Tibial artery (tissue), 4 donors: ENCODE measurements around the gene PLAC9.
A peak's percentile ranks its signal among the peaks of the same experiment; 100 is the strongest.

Experiments
- DNase-seq, 2 donors: peaks; one replicate each; pipeline ENCODE4 v3.0.0-alpha.2; 2019
- H3K27ac ChIP-seq, 2 donors: fragments of 200-600 bp; sonication (generic) in 1 of 2; 1 replicate in 1 of 2; 2 replicates in 1 of 2; pipeline ENCODE4 v1.5.1; 2018 to 2019; ENCODE audit warnings: mild to moderate bottlenecking in 1 of 2
- H3K27me3 ChIP-seq, 2 donors: fragments of 200-600 bp; sonication (generic) in 1 of 2; one replicate each; pipeline versions ENCODE4 v1.5.1 to v1.6.0; 2016 to 2019
- H3K36me3 ChIP-seq, 3 donors: fragments of 200-600 bp; sonication (generic) in 2 of 3; one replicate each; pipeline ENCODE4 v1.5.1; 2016 to 2019; ENCODE audit warnings: mild to moderate bottlenecking in 2 of 3
- H3K4me1 ChIP-seq, 4 donors: fragments of 200-600 bp; sonication (generic) in 2 of 4; 1 replicate in 3 of 4; 2 replicates in 1 of 4; pipeline ENCODE4 v1.5.1; 2016 to 2019
- H3K4me3 ChIP-seq, 2 donors: fragments of 200-600 bp; sonication (generic) in 1 of 2; 1 replicate in 1 of 2; 2 replicates in 1 of 2; pipeline ENCODE4 v1.5.1; 2018 to 2019; ENCODE audit warnings: mild to moderate bottlenecking in 2 of 2
- H3K9me3 ChIP-seq, 3 donors: fragments of 200-600 bp; sonication (generic) in 1 of 3; one replicate each; pipeline ENCODE4 v1.5.1; 2016 to 2019
- intact Hi-C: fragments of 100-400 bp; cut with DNase I; formaldehyde crosslinking; loops from one replicate; pipeline ENCODE4 v1.15.0; 2023; ENCODE audit warnings: low total_unique reads
- TF ChIP-seq, protein P1 (sequence below), 2 experiments: fragments of 200-600 bp in 1 of 2; fragments of 450-650 bp in 1 of 2; IDR thresholded peaks; one replicate each; pipeline ENCODE4 v1.5.1; 2017 to 2019; ENCODE audit warnings: antibody characterized with exemption in 2 of 2, mild to moderate bottlenecking in 1 of 2, moderate library complexity in 1 of 2

The PLAC9 gene

DNA sequence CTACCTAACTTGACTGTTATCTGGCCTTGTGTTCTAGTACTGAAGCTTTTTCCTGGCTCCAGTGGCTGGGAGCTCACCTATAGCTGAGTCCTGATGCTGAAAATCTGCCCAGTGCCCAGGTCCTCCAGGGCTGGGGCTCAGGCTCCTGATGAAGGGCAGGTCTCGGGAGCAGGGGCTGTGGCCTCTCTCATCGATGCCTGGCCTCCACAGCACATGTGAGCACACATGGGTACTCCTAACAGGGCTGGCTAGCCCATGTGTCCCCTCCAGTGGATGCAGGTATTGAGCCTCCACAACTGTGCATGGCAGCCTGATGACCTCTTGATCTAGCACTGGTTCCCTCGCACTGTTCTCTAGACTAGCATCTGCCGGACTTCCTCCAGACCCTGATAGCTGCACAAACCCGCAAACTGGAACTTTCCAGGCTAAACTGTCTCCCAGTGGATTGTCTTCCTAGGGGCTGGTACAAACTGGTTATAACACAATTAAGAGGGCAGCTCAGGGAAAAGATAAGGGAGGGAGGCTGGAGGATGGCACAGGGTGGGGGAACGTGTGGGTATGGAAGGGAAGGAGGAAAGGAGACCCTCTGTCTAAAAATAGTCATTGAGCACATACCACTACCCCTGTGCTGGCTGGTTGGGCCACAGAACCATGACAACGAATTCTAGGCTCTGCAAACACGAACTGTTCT lies 35.1 kb downstream of the PLAC9 start:
- TF ChIP-seq, protein P1, sequence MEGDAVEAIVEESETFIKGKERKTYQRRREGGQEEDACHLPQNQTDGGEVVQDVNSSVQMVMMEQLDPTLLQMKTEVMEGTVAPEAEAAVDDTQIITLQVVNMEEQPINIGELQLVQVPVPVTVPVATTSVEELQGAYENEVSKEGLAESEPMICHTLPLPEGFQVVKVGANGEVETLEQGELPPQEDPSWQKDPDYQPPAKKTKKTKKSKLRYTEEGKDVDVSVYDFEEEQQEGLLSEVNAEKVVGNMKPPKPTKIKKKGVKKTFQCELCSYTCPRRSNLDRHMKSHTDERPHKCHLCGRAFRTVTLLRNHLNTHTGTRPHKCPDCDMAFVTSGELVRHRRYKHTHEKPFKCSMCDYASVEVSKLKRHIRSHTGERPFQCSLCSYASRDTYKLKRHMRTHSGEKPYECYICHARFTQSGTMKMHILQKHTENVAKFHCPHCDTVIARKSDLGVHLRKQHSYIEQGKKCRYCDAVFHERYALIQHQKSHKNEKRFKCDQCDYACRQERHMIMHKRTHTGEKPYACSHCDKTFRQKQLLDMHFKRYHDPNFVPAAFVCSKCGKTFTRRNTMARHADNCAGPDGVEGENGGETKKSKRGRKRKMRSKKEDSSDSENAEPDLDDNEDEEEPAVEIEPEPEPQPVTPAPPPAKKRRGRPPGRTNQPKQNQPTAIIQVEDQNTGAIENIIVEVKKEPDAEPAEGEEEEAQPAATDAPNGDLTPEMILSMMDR (IDR thresholded peaks at IDR 0.05) = no peak
- intact Hi-C loops = no loop called here
- H3K36me3 ChIP-seq = peaks cover 0 to 70% (median 15%) of the 10 kb centered on the region in 3 donors

DNA sequence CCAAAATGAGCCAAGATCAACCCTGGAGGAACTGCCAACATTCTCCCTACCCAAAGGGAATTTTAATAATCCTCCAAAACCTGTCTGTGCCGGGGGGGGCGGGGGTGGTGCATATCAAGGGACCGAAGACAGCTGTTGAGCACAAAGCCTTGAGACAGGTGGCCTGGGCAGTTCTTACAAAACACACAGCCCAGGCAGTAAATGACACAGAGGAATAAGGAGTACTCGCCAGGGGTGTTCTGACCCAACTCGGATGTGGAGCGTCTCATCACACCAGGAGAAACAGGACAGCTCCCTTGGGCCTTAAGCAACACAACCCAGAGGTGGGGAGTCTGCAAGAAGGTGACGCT lies 35.6 kb downstream of the PLAC9 start:
- Histone ChIP-seq H3K27me3 (no peaks in the 10 kb centered on the region), H3K9me3 (no peaks in the 10 kb centered on the region), H3K4me1 (peaks cover 0 to 86% (median 60%) of the 10 kb centered on the region in 4 donors), H3K36me3 (peaks cover 0 to 70% (median 12%) of the 10 kb centered on the region in 3 donors), H3K27ac (peak overlapping the region; percentile 56 to 64), H3K4me3 (no peak overlapping the region)
- intact Hi-C loops = no loop called here
- DNase-seq = peak in 1 of 2 donors; percentile 74
- TF ChIP-seq, protein P1 (IDR thresholded peaks at IDR 0.05) = no peak

More for the DNA sequence above, 35.1 kb downstream of the PLAC9 start:
- Histone ChIP-seq H3K4me1 (peaks cover 0 to 82% (median 61%) of the 10 kb centered on the region in 4 donors), H3K9me3 (no peaks in the 10 kb centered on the region), H3K27me3 (no peaks in the 10 kb centered on the region), H3K4me3 (no peak overlapping the region), H3K27ac (peak overlapping the region; percentile 56 to 64)
- peak in 1 of 2 donors; percentile 65 for DNase-seq

DNA sequence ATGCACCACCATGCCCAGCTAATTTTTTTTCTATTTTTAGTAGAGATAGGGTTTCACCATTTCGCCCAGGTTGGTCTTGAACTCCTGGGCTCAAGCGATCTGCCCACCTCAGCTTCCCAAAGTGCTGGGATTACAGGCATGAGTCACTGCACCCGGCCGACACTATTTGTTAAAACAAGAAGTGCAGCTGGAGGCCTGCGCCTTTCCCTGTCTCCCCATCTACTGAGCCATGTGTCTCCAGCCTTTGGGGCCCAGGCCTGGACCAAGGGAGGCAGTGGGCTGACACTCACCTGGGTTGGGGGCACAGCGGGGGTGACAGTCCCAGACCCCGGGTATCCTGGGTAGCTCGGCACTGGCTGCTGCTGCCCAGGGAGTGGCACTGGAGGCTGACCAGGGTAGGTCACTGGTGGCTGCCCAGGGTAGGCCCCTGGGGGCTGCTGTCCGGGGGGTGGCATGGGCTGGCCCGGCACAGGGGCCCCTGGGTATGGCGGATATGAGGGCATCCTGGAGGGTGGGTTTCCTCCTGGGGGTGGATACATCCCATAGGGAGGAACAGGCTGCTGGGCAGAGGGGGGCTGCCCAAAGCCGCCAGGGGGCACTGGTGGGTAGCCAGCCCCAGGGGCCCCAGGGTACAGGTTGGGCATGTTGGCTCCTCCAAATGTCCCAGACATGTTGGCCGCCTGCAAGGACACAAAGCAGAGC lies 36.3 kb downstream of the PLAC9 start:
- Histone ChIP-seq H3K9me3 (no peaks in the 10 kb centered on the region), H3K27ac (peak overlapping the region; percentile 56 to 64), H3K36me3 (peaks cover 0 to 63% (median 11%) of the 10 kb centered on the region in 3 donors), H3K4me1 (peaks cover 0 to 86% (median 57%) of the 10 kb centered on the region in 4 donors), H3K27me3 (no peaks in the 10 kb centered on the region), H3K4me3 (no peak overlapping the region)
- TF ChIP-seq, protein P1 (IDR thresholded peaks at IDR 0.05) = peak in 1 of 2 experiments; percentile 5
- intact Hi-C loops = no loop called here
- DNase-seq = peak in 1 of 2 donors; percentile 65

DNA sequence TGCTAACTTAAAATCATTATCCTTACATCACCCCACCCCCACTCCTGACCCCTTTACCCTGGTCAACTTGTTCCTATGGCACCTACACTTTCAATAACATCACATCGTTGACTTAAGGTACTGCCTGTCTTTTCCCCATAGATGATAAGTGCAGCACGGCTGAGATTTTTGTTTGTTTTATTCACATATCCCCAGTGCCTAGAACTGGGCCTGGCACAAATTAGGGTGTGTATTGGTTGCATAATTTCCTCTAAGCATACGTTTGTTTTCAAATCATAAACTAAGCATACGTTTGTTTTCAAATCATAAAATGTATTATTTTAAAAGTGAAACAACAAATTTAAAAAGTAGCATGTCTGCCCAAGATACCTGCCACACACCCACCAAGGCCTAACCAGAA lies 37.5 kb downstream of the PLAC9 start:
- Histone ChIP-seq H3K27ac (no peak overlapping the region), H3K27me3 (no peaks in the 10 kb centered on the region), H3K9me3 (no peaks in the 10 kb centered on the region), H3K4me1 (peaks cover 0 to 81% (median 47%) of the 10 kb centered on the region in 4 donors), H3K36me3 (peaks cover 0 to 54% (median 6%) of the 10 kb centered on the region in 3 donors), H3K4me3 (no peak overlapping the region)
- intact Hi-C loops = no loop called here
- TF ChIP-seq, protein P1 (IDR thresholded peaks at IDR 0.05) = no peak
- no peak for DNase-seq

DNA sequence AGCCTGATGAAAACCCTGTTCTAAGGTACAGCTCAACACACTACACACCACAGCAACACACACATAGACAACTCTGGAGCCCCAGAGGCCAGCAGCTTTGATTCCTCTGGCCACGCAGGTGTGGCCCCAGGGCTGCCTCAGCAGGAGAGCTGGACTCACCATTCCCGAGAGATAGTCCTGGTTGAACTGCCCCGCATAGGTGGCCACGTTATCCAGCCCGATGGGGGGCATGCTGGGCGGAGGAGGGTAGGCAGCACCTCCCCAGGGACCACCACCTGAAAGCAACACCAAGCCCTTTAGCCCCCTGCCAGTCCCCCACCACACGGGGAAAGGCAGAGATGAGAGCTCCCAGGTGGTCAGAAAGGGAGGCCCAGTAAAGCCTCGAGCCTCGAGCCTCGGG lies 38.1 kb downstream of the PLAC9 start:
- peaks cover 0 to 75% (median 44%) of the 10 kb centered on the region in 4 donors for H3K4me1 ChIP-seq
- H3K36me3 ChIP-seq = peaks cover 0 to 49% (median 6%) of the 10 kb centered on the region in 3 donors
- peak in 1 of 2 donors; percentile 54 for DNase-seq
- TF ChIP-seq, protein P1 (IDR thresholded peaks at IDR 0.05) = no peak
- H3K27me3 ChIP-seq = no peaks in the 10 kb centered on the region
- no peak overlapping the region for H3K4me3 ChIP-seq
- no peak overlapping the region for H3K27ac ChIP-seq
- H3K9me3 ChIP-seq = no peaks in the 10 kb centered on the region
- intact Hi-C loops = no loop called here
